ENCODE results near the gene FEZ2.

Gene FEZ2

GRCh38 chr2:36587101-36587500, 10.9 kb downstream of the FEZ2 start:
- no peak for DNase-seq (ENCODE audit: low read depth)

DNA sequence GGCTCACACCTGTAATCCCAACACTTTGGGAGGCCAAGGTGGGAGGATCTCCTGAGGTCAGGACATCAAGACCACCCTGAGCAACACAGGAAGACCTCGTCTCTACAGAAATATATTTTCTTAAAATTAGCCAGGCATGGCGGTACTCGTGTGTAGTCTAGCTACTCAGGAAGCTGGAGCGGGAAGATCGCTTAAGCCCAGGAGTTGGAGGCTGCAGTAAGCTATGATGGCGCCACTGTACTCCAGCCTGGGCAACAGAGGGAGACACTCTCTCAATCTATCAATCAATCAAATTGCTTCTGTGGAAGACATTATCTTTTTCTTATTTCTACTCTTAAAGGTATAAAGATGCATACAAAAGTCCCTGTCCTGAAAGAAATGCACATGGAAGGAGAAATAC, 11.3 kb downstream of the FEZ2 start:
- no peak for DNase-seq (ENCODE audit: low read depth)

- DNase-seq (ENCODE audit: low read depth): no peak
Observed at GRCh38 chr2:36584148-36584794, 13.7 kb downstream of the FEZ2 start.

DNA sequence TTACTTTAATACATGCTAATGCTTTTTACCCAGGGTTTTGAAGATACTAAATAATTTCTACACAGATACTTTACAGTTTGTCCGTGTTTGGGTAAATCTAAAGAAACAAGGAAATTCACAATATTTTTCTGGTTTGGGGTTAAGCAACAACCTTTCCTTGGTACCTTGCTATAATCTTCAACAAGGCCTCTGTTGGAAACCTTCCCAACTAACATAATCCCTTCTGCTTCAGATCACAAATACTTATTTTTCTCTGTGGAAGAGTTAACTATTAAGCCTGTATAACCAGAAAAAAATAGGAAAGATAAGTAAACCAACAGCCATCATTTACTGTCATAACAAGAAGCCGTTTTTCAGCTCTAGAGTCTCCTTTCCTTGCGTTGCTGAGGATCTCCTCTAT, 15.0 kb downstream of the FEZ2 start:
- no peak for DNase-seq (ENCODE audit: low read depth)

GRCh38 chr2:36582538-36582937, 15.4 kb downstream of the FEZ2 start:
- no peak for DNase-seq (ENCODE audit: low read depth)

DNA sequence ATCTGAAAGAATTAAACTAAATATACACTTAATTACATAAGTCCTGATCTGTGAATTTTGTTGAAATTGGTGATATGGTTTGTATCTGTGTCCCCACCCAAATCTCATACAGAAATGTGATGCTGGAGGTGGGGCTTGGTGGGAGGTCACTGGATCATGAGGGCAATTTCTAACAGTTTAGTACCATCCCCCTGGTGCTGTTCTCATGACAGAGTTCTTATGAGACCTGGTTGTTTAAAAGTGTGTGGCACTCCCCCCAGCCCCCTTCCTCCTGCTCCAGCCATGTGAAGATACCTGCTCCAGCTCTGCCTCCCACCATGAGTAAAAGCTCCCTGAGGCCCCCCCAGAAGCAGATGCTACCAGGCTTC, 18.7 kb downstream of the FEZ2 start:
- DNase-seq (ENCODE audit: low read depth): no peak

GRCh38 chr2:36578343-36579296, 19.3 kb downstream of the FEZ2 start:
- no peak for DNase-seq (ENCODE audit: low read depth)

GRCh38 chr2:36577884-36578283, 20.1 kb downstream of the FEZ2 start:
- DNase-seq (ENCODE audit: low read depth): no peak

GRCh38 chr2:36574560-36574959, 23.4 kb downstream of the FEZ2 start:
- no peak for DNase-seq (ENCODE audit: low read depth)

DNA sequence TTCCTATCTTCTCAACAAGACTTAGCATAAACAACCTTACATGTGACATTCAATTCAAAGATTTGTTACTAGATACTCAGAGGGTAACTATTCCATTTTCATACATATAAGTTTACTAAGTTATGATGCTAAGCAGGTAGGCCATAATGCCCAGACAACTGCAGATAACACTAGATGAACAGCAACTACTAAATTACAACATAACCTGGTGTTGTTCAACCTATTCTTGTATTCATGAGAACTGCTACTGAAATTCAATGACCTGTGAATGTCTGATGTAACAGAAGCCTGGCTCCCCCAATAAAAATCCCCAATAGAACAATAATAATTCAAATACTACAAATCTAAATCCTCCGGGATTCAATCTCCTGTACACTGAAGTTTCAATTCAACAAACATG, 24.8 kb downstream of the FEZ2 start:
- DNase-seq (ENCODE audit: low read depth): no peak

GRCh38 chr2:36572719-36573059, 25.3 kb downstream of the FEZ2 start:
- DNase-seq (ENCODE audit: low read depth): no peak

DNA sequence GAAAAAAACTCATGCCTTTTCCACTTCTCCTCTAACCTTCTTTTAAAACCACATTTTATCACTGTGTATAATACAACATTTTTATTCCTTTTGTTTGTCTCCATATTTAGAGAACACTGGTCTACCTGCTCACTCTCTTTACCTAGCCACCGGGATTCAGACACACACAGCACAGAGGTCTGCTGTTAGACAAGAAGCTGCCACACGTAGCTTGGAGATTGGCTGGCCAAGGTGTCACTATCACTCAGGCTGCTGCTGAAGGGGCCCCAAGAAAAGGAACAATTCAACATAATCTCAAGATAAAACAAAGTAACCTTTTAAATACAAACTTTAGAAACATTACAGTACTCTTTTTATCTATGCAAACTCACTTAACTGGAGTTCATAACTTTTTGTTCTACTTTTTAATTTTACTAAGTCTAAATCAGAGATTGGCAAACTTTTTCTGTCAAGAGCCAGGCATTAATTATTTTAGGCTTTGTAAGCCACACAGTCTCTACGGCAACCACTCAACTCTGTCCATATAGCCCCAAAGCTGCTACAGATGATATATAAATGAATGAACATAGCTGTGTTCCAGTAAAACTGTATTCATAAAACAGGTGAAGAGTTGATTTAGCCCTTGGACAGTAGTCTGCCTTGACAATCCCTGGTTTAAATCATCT, 25.8 kb downstream of the FEZ2 start:
- no peak for DNase-seq (ENCODE audit: low read depth)

DNA sequence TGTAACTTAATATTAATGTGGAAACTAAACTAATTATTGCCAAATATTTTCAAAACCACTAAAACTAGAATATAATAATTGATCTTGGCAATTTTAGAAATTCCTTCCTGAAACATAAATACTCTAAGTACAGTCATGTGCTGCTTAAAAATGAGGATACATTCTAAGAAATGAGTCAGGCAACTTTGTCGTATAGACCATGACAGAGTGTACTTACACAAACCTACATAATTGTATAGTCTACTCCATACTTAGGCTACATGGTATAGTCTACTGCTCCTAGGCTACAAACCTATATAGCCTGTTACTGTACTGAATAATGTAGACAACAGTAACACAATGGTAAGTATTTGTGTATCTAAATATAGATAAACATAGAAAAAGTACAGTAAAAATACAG, 27.6 kb downstream of the FEZ2 start:
- no peak for DNase-seq (ENCODE audit: low read depth)

DNA sequence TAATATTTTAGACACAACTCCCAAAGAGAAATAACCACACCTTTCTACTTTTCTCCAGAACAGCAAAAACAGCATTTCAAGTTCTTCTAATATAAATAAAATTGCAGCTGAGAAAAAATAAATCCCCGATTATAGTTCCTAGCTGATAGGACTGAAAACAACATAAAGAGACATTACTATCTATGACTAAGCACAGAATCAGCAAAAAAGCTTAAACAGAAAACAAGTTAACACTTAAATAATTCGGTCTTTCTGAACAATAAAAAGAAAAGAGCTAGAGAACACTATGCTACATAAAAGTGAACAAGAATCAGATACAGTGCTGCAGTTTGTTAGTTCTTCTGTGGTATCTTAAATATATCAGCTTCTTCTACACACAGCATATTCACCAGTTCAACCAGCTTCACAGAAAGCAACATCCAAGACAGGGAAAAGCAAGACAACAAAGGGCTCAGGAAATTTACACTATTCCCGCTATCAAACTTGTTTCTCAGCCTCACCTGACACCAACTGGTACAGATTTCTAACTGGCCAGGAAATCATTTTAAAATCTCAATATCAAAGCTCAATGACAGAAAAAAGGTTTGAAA, 28.6 kb downstream of the FEZ2 start:
- DNase-seq (ENCODE audit: low read depth): no peak

- no peak for DNase-seq (ENCODE audit: low read depth)
Observed at GRCh38 chr2:36568516-36569246, 29.3 kb downstream of the FEZ2 start.

DNA sequence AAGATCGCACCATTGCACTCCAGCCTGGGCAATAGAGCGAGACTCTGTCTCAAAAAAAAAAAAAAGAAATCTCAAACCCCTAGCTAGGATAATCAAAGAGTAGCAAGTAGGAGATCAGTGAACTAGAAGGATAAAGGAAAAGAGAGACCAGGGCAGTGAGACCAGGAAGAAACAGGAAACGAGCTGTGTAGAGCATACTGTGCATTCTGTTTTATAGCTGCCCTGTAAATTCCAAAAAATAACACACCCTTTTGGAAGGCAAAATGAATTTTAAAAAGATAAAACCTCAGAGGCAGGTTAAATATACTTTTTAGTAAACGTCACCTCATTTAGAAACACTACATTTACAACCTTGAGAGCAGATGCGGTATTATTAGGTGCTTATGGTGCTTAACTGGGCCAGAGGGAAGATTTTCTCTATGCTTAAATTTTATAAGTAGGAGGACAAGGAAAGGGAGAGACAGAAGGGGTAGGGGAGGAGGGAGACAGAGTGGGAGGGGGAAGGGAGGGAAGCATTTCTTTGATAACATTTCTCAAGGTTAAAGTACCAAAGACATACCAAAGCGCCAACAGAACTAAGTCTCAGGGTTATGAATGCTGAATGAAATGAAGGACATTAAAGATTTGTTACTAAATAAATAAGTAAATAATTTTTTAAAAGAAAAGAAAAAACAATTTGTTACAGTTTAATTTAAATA, 30.1 kb downstream of the FEZ2 start:
- DNase-seq (ENCODE audit: low read depth): no peak

DNA sequence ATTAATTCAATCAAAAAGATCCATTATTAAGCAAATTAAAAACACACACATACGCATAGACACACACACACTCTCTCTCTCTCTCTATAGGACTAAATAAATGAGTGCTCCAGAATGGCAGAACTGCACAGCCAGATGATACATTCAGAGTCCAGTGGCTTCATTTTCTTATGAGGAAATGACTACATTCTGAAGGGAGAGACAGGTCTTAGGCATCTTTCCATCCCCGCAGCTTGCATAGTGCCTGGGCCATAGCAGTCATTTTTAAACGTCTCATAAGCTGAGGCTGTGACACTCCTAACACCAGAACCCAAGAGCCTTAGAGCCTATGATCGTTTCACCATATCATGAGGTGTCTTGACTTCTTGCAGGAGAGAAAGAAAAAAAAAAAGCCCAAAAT, 31.1 kb downstream of the FEZ2 start:
- DNase-seq (ENCODE audit: low read depth): no peak

DNA sequence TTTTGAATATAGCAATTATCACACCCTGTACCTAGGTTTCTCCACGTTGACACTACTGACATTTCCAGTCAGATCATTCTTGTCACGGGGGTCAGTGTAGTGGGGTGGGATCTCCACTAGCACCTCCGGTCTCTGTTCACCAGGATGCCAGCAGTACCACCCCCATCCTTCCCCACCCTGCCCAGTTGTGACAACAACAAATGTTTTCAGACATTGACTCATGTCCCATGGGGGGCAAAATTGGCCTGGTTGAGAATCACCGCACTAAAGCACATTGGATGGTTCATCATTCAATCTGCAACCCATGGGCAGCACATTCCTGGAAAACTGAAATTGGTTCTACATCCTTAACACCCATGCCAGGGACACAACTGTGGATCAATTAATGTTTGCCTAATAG, 32.3 kb downstream of the FEZ2 start:
- no peak for DNase-seq (ENCODE audit: low read depth)

DNA sequence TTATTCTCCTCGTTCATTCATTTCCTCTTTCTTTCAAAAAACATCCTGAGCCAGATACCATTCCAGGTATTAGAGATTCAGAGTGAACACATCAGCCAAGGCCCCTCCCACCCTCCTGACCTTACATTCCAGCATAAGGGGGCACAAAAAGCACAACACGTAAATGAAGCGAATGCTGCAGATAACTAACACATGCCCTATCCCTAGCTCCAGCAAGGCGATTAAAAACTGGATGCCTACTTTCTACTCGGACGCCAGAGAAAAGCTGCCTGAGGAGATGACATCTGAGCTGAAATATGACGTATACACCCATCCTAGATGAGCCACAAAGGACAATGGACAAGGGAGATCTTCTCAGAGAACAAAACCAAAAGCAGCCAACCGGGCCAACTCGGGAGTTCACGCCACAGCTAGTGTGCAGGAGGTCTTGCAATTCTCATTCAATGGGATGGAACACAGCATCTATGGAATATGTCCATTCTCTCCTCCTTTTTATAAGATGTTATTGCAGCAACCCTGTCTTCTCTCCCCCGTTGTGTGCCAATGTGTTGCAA, 33.5 kb downstream of the FEZ2 start:
- no peak for DNase-seq (ENCODE audit: low read depth)

DNA sequence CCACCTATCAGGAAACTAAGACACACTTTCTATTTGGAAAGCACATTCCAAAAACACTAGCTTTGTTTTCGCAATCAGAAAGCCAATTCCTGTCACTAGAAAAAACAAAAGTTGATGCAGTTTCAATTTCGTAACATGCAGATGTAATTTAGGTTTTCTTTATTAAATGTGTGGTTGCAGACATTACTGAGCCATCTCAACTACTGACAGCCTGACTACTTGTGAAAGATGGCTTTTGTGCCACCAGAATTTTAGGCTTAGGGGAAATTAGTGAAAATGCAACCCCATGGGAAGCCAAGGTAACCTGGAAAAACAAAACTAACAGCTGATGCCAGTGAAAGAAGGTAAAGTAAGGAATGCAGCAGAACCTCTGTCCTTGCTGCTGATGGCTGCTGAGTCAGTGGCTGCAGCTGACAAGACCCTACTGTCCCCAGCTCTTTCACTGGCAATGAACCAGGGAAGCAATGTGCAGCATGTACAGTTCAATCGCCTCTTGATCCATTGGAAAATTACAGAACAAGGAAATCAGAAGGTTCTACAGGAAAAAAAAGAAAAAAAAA, 34.9 kb downstream of the FEZ2 start:
- DNase-seq (ENCODE audit: low read depth): no peak

DNA sequence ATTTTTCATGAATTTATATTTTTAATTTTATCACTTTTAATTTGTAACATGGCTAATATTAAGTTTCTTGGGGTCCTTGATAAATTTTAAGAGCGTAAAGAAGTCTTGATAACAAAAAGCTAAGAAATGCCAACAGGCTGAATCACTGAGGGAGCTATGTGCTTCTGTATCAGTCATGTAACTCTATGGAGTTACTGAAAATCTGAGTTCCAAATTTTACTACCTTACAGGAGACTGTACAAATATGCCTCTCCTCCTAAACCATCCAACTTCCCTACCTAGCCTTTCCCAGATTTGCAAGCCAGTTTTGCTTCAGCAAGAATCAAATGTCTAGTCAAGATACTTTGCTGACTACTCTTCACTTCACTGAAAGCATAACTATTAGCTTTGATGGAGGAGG, 35.7 kb downstream of the FEZ2 start:
- DNase-seq (ENCODE audit: low read depth): no peak

All from stimulated activated CD8-positive, alpha-beta memory T cell treated with anti-CD3 and anti-CD28 coated beads, Interleukin-4, amount 100 ng/mL, for 24 hours (primary cell).